ENCODE results near the gene TOX3.

- TF ChIP-seq CTCF (IDR thresholded peaks at IDR 0.05; ENCODE audit: low read length): no peak
- no peak for TF ChIP-seq EZH2 (IDR thresholded peaks at IDR 0.05; ENCODE audit: borderline replicate concordance, low read length)
These were observed 96.7 kb downstream of the TOX3 start for GRCh38 chr16:52450241-52450640.

All from OCI-LY1 (cell line).